ENCODE measurements around the gene STYK1.

- TF ChIP-seq CTCF (IDR thresholded peaks at IDR 0.05) (no peak), POLR2AphosphoS5 (IDR thresholded peaks at IDR 0.05) (no peak), POLR2A (IDR thresholded peaks at IDR 0.05; ENCODE audit: low read depth) (no peak)
These were observed 47.3 kb upstream of the STYK1 start for GRCh38 chr12:10720974-10721650.

Data from esophagus muscularis mucosa (tissue), 3 donors.